Gastroesophageal sphincter (tissue), 3 donors: ENCODE data around the gene GTF2A1.

Experiments
- POLR2A ChIP-seq, 2 donors: fragments of 450-650 bp; IDR thresholded peaks; one replicate each; pipeline ENCODE4 v1.6.1; 2017; ENCODE audit warnings: antibody characterized with exemption in 2 of 2, mild to moderate bottlenecking in 2 of 2, moderate library complexity in 1 of 2
- POLR2AphosphoS5 ChIP-seq: sonication (generic); formaldehyde crosslinking; IDR thresholded peaks from one replicate; pipeline ENCODE4 v1.6.1; 2017; ENCODE audit warnings: antibody characterized with exemption
- TF ChIP-seq, protein P1 (sequence below), 4 experiments: fragments of 200-600 bp in 2 of 4; fragments of 450-650 bp in 2 of 4; sonication (generic) in 1 of 4; IDR thresholded peaks; one replicate each; pipeline ENCODE4 v1.5.1; 2017 to 2019; ENCODE audit warnings: antibody characterized with exemption in 4 of 4, mild to moderate bottlenecking in 2 of 4, moderate library complexity in 2 of 4

DNA sequence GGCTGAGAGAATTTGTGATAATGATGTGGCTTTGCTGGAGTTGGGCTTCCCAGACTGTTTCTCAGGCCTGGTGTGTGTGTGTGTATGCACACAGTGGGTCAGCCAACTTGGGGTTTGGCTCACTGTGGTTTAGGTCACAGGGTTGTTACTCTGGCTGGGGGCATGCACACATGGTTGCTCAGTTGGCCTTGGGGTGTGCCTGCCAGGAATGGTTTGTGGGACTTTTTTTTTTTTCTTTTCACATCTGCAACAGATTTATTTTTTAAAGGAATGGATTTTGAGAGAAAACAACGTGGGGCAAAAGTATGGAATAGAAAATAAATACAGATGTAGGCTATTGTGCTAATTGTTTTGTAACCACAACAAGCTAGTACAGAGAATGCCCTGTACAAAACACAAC is 25.0 kb upstream of the GTF2A1 start:
- TF ChIP-seq POLR2A (IDR thresholded peaks at IDR 0.05) (no peak), POLR2AphosphoS5 (no peak)
- TF ChIP-seq, protein P1, sequence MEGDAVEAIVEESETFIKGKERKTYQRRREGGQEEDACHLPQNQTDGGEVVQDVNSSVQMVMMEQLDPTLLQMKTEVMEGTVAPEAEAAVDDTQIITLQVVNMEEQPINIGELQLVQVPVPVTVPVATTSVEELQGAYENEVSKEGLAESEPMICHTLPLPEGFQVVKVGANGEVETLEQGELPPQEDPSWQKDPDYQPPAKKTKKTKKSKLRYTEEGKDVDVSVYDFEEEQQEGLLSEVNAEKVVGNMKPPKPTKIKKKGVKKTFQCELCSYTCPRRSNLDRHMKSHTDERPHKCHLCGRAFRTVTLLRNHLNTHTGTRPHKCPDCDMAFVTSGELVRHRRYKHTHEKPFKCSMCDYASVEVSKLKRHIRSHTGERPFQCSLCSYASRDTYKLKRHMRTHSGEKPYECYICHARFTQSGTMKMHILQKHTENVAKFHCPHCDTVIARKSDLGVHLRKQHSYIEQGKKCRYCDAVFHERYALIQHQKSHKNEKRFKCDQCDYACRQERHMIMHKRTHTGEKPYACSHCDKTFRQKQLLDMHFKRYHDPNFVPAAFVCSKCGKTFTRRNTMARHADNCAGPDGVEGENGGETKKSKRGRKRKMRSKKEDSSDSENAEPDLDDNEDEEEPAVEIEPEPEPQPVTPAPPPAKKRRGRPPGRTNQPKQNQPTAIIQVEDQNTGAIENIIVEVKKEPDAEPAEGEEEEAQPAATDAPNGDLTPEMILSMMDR (IDR thresholded peaks at IDR 0.05), result no peak
